Neuron (in vitro differentiated cells): Measurements from ENCODE around the gene IQSEC1.

Source experiments
- H2AFZ ChIP-seq: one replicate; pipeline ENCODE4 v1.6.1; 2013; ENCODE audit warnings: low read depth, mild to moderate bottlenecking, inconsistent platforms, low read length, moderate library complexity
- H3K27me3 ChIP-seq: one replicate; pipeline ENCODE4 v1.6.1; 2013; ENCODE audit warnings: low read length; ENCODE audit not compliant: insufficient read depth
- H3K36me3 ChIP-seq: one replicate; pipeline ENCODE4 v1.6.1; 2013; ENCODE audit warnings: low read length; ENCODE audit not compliant: insufficient read depth
- H3K4me1 ChIP-seq: one replicate; pipeline ENCODE4 v1.6.1; 2013; ENCODE audit warnings: low read length; ENCODE audit not compliant: insufficient read depth
- H3K4me3 ChIP-seq: 2 replicates; pipeline ENCODE4 v1.5.1; 2013; ENCODE audit warnings: mild to moderate bottlenecking, low read length, moderate library complexity
- H3K9me3 ChIP-seq: one replicate; pipeline ENCODE4 v1.6.1; 2013; ENCODE audit warnings: low read length

IQSEC1 gene

GRCh38 chr3:13009946-13010315 is 63.3 kb downstream of the IQSEC1 start:
- Histone ChIP-seq H3K36me3 (no peaks in the 10 kb centered on the region), H3K27me3 (no peaks in the 10 kb centered on the region), H2AFZ (no peak overlapping the region), H3K4me3 (no peak overlapping the region), H3K4me1 (peaks cover 28% of the 10 kb centered on the region), H3K9me3 (no peaks in the 10 kb centered on the region)

GRCh38 chr3:13009132-13009945 is 63.9 kb downstream of the IQSEC1 start:
- Histone ChIP-seq H3K4me1 (peaks cover 34% of the 10 kb centered on the region), H3K36me3 (no peaks in the 10 kb centered on the region), H2AFZ (no peak overlapping the region), H3K9me3 (no peaks in the 10 kb centered on the region), H3K27me3 (no peaks in the 10 kb centered on the region), H3K4me3 (no peak overlapping the region)

GRCh38 chr3:13008155-13008995 is 64.9 kb downstream of the IQSEC1 start:
- Histone ChIP-seq H3K9me3 (no peaks in the 10 kb centered on the region), H2AFZ (no peak overlapping the region), H3K4me3 (no peak overlapping the region), H3K36me3 (no peaks in the 10 kb centered on the region), H3K4me1 (peaks cover 39% of the 10 kb centered on the region), H3K27me3 (no peaks in the 10 kb centered on the region)

GRCh38 chr3:13007251-13007941 is 65.8 kb downstream of the IQSEC1 start:
- Histone ChIP-seq H3K4me3 (no peak overlapping the region), H3K4me1 (peaks cover 49% of the 10 kb centered on the region), H3K9me3 (no peaks in the 10 kb centered on the region), H2AFZ (no peak overlapping the region), H3K27me3 (no peaks in the 10 kb centered on the region), H3K36me3 (no peaks in the 10 kb centered on the region)

GRCh38 chr3:13006216-13006990 is 66.8 kb downstream of the IQSEC1 start:
- Histone ChIP-seq H3K27me3 (no peaks in the 10 kb centered on the region), H3K9me3 (no peaks in the 10 kb centered on the region), H2AFZ (no peak overlapping the region), H3K4me3 (no peak overlapping the region), H3K4me1 (peaks cover 43% of the 10 kb centered on the region), H3K36me3 (no peaks in the 10 kb centered on the region)

GRCh38 chr3:13005301-13005700 is 67.9 kb downstream of the IQSEC1 start:
- no peaks in the 10 kb centered on the region for H3K9me3 ChIP-seq
- H3K27me3 ChIP-seq: no peaks in the 10 kb centered on the region
- peaks cover 38% of the 10 kb centered on the region for H3K4me1 ChIP-seq
- no peaks in the 10 kb centered on the region for H3K36me3 ChIP-seq
- H3K4me3 ChIP-seq: no peak overlapping the region
- no peak overlapping the region for H2AFZ ChIP-seq

DNA sequence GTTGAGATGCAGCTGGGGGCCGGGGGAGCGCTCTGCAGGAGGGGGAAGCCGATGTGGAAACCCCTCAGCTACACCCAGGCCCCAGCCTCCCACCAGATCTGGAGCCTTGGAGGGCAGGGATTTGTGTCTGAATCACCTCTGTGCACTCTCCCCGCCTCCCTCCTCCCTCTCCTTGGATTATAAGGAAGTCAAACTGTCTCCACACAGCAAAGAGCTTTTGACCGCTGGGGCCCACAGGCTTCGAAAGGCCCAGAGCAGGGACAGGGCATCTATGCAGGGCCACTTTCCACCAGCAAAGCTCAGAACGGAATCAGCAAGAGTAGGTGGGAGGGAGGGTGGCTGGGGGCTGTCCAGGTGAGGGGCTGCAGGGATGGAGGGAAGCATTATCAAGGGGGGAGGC is 68.9 kb downstream of the IQSEC1 start:
- H3K27me3 ChIP-seq: no peaks in the 10 kb centered on the region
- H3K4me1 ChIP-seq: peaks cover 38% of the 10 kb centered on the region
- H2AFZ ChIP-seq: no peak overlapping the region
- H3K9me3 ChIP-seq: no peaks in the 10 kb centered on the region
- H3K36me3 ChIP-seq: no peaks in the 10 kb centered on the region
- no peak overlapping the region for H3K4me3 ChIP-seq

DNA sequence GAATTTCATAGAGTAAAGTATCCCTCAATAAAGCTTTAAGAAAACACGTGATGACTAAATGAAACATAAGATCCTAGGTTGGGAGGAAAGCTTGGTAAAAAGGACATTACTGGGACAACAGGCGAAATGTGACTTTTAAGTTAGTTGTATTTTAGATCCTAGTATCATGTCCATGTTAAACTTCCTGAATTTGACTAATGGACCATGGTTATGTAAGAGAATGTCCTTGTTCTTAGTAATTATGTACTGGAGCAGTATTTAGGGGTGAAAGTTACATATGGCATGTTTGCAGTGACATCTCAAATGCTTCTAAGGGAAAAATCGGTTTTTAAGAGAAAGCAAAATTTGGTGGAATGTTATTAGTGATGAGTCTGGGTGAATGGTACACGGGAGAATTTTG is 69.6 kb downstream of the IQSEC1 start:
- no peaks in the 10 kb centered on the region for H3K27me3 ChIP-seq
- peaks cover 38% of the 10 kb centered on the region for H3K4me1 ChIP-seq
- no peaks in the 10 kb centered on the region for H3K9me3 ChIP-seq
- no peaks in the 10 kb centered on the region for H3K36me3 ChIP-seq
- H2AFZ ChIP-seq: no peak overlapping the region
- no peak overlapping the region for H3K4me3 ChIP-seq

DNA sequence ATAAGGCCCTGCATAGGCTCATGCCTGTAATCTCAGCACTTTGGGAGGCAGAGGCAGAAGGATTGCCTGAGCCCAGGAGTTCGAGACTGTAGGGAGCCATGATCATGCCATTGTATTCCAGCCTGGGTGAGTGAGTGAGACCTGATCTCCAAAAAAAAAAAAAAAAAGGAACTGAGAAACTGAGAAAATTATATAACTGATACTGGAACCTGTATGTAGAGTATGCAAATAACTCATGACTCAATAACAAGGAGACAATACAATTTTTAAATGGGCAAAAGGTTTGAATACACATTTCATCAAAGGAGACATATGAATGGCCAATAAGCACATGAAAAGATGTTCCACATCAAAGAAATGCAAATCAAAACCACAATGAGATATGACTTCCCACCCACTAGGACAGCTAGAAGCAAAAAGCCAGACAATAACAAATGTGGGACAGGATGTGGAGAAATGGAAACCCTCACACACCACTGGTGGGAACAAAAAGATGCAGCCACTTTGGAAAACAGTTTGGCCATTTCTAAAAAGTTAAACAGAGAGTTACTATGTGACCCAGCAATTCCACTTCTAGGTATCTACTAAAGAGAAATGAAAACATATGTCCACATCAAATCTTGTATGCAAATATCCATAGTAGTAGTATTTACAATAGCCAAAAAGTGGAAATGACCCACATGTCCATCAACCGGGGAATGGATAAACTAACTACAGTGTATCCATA is 70.7 kb downstream of the IQSEC1 start:
- Histone ChIP-seq H3K36me3 (no peaks in the 10 kb centered on the region), H3K9me3 (no peaks in the 10 kb centered on the region), H3K4me3 (no peak overlapping the region), H2AFZ (no peak overlapping the region), H3K4me1 (peaks cover 38% of the 10 kb centered on the region), H3K27me3 (no peaks in the 10 kb centered on the region)

GRCh38 chr3:12999147-13000140 is 73.8 kb downstream of the IQSEC1 start:
- Histone ChIP-seq H3K27me3 (no peaks in the 10 kb centered on the region), H3K4me1 (peaks cover 21% of the 10 kb centered on the region), H3K4me3 (no peak overlapping the region)

DNA sequence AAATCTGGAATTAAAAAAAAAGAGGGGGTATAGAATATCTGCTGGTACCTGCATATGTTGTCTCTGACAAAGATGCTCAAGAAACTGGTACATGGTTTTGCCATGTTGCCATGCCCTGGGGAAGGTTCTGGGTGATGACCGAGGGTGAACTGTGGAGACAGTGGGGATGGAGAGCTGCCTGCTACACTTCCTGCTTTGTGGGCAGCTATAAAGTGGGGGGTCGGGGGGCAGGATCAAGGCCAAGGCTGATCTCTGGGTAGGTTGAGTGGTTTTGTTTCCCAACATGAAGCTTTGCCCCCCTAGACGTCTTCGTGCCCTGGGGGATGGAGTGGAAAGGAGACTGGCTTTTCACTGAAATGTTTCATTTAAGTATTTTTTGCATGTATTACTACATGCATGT is 74.6 kb downstream of the IQSEC1 start:
- Histone ChIP-seq H3K27me3 (no peaks in the 10 kb centered on the region), H3K4me1 (peaks cover 18% of the 10 kb centered on the region), H3K4me3 (no peak overlapping the region), H2AFZ (no peak overlapping the region), H3K9me3 (no peaks in the 10 kb centered on the region), H3K36me3 (no peaks in the 10 kb centered on the region)

More at GRCh38 chr3:12999147-13000140, 73.8 kb downstream of the IQSEC1 start:
- Histone ChIP-seq H3K9me3 (no peaks in the 10 kb centered on the region), H2AFZ (no peak overlapping the region), H3K36me3 (no peaks in the 10 kb centered on the region)
